C4-2B (cell line): ENCODE measurements around the gene NAA80.

Source experiments
- ZFX ChIP-seq: fragments of 450-650 bp; IDR thresholded peaks from 2 replicates; pipeline ENCODE4 v1.6.1; 2017
- TF ChIP-seq, protein P1 (sequence below): fragments of 450-650 bp; conservative IDR thresholded peaks from 2 replicates; pipeline ENCODE4 v1.5.1; 2017; ENCODE audit warnings: mild to moderate bottlenecking

DNA sequence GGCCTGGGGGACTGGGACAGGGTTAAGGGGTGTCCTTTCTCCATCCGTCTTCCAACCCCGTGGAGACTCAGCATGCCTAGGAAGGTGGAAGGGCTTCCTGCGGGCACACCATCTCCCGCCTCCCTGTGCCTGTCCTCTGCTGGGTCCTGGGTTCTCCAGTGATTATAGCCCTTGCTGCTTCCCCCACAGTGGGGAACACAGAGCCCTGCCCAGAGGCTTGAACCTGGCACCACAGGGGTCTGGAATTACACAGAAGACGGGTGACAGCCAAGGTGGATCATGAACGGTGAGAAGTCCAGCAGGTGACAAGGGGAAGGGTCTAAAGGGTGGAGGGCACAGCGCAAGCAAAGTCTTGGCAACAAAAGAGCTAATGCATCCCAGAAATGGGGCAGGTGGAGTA lies 36.4 kb downstream of the NAA80 start:
- TF ChIP-seq, protein P1, sequence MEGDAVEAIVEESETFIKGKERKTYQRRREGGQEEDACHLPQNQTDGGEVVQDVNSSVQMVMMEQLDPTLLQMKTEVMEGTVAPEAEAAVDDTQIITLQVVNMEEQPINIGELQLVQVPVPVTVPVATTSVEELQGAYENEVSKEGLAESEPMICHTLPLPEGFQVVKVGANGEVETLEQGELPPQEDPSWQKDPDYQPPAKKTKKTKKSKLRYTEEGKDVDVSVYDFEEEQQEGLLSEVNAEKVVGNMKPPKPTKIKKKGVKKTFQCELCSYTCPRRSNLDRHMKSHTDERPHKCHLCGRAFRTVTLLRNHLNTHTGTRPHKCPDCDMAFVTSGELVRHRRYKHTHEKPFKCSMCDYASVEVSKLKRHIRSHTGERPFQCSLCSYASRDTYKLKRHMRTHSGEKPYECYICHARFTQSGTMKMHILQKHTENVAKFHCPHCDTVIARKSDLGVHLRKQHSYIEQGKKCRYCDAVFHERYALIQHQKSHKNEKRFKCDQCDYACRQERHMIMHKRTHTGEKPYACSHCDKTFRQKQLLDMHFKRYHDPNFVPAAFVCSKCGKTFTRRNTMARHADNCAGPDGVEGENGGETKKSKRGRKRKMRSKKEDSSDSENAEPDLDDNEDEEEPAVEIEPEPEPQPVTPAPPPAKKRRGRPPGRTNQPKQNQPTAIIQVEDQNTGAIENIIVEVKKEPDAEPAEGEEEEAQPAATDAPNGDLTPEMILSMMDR, result no peak
- TF ChIP-seq ZFX, result no peak
